Upper lobe of left lung (tissue), 4 donors: ENCODE measurements around the gene TLK1.

ENCODE experiments used
- EP300 ChIP-seq, 4 donors: sonication (generic); formaldehyde crosslinking; IDR thresholded peaks; one replicate each; pipeline ENCODE4 v1.5.1; 2017; ENCODE audit warnings: antibody characterized with exemption in 4 of 4, control low read depth in 2 of 4
- POLR2A ChIP-seq, 4 donors: fragments of 450-650 bp; IDR thresholded peaks; one replicate each; pipeline ENCODE4 v1.5.1; 2016 to 2017; ENCODE audit warnings: antibody characterized with exemption in 4 of 4, mild to moderate bottlenecking in 2 of 4
- POLR2AphosphoS5 ChIP-seq, 2 donors: sonication (generic); formaldehyde crosslinking; IDR thresholded peaks; one replicate each; pipeline ENCODE4 v1.5.1; 2017; ENCODE audit warnings: antibody characterized with exemption in 2 of 2
- TF ChIP-seq, protein P1 (sequence below), 6 experiments: fragments of 450-650 bp in 4 of 6; fragments of 200-600 bp in 2 of 6; sonication (generic) in 2 of 6; IDR thresholded peaks; one replicate each; pipeline ENCODE4 v1.5.1; 2016 to 2019; ENCODE audit warnings: antibody characterized with exemption in 6 of 6

DNA sequence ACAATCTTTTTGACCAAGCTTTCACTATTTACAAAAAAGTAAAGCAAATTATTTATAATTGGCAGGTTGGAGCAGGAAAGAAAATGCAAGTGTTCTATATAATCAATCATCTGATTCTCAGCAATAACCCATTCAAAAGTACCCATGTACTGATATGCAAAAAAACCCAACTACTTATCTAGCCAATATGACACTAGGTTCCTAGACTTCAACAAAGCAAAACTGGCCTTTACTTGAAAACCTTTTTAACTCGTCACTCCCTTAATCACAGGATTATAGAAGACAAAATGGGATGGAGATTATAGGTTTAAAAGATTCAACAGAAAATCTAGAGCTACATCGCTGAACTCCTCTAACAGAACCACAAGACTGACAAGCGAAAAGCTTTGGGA is 3.6 kb downstream of the TLK1 start:
- TF ChIP-seq POLR2AphosphoS5 (IDR thresholded peaks at IDR 0.05) (no peak), POLR2A (IDR thresholded peaks at IDR 0.05) (no peak), EP300 (IDR thresholded peaks at IDR 0.05) (no peak)
- TF ChIP-seq, protein P1, sequence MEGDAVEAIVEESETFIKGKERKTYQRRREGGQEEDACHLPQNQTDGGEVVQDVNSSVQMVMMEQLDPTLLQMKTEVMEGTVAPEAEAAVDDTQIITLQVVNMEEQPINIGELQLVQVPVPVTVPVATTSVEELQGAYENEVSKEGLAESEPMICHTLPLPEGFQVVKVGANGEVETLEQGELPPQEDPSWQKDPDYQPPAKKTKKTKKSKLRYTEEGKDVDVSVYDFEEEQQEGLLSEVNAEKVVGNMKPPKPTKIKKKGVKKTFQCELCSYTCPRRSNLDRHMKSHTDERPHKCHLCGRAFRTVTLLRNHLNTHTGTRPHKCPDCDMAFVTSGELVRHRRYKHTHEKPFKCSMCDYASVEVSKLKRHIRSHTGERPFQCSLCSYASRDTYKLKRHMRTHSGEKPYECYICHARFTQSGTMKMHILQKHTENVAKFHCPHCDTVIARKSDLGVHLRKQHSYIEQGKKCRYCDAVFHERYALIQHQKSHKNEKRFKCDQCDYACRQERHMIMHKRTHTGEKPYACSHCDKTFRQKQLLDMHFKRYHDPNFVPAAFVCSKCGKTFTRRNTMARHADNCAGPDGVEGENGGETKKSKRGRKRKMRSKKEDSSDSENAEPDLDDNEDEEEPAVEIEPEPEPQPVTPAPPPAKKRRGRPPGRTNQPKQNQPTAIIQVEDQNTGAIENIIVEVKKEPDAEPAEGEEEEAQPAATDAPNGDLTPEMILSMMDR (IDR thresholded peaks at IDR 0.05) = no peak
